Esophagus squamous epithelium (tissue), 4 donors: ENCODE results near the gene COPS9.

Experiments
- CTCF ChIP-seq, 6 experiments: fragments of 450-650 bp in 4 of 6; fragments of 200-600 bp in 2 of 6; sonication (generic) in 2 of 6; IDR thresholded peaks; one replicate each; pipeline ENCODE4 v1.5.1; 2016 to 2019; ENCODE audit warnings: antibody characterized with exemption in 6 of 6, mild to moderate bottlenecking in 4 of 6, moderate library complexity in 4 of 6
- POLR2A ChIP-seq, 4 donors: fragments of 450-650 bp; IDR thresholded peaks; one replicate each; pipeline ENCODE4 v1.6.1; 2017; ENCODE audit warnings: antibody characterized with exemption in 4 of 4, mild to moderate bottlenecking in 4 of 4, moderate library complexity in 3 of 4

- TF ChIP-seq CTCF (IDR thresholded peaks at IDR 0.05) (no peak), POLR2A (IDR thresholded peaks at IDR 0.05) (no peak)
These were observed 2.7 kb downstream of the COPS9 start for GRCh38 chr2:240133401-240133800.
